GM23248 (cell line): Measurements from ENCODE around the gene ZNF367. TPM values are rescaled to one million over a fixed set of nuclear protein-coding genes. Genes with fewer than 3 reads are reported as not detected.
"Not testable (repeated sequence)": the region's sequence is repeated elsewhere in the genome, so short reads cannot be mapped to it uniquely, and the experiment has no call there.

Source experiments
- DNase-seq: peaks from one replicate; pipeline ENCODE4 v3.0.0-alpha.2; 2015
- H2AFZ ChIP-seq: fragments of 200-600 bp; sonication (generic); 2 replicates; pipeline ENCODE4 v1.6.1; 2016; ENCODE audit warnings: antibody characterized with exemption
- H3F3A ChIP-seq: fragments of 200-600 bp; sonication (generic); 2 replicates; pipeline ENCODE4 v1.6.1; 2016; ENCODE audit warnings: mild to moderate bottlenecking, antibody characterized with exemption, mixed run types; ENCODE audit not compliant: insufficient read depth
- H3K27ac ChIP-seq: fragments of 200-600 bp; sonication (generic); 2 replicates; pipeline ENCODE4 v1.5.1; 2016; ENCODE audit warnings: mild to moderate bottlenecking
- H3K27me3 ChIP-seq: fragments of 200-600 bp; sonication (generic); replicated peaks from 2 replicates; pipeline ENCODE4 v1.6.1; 2016; ENCODE audit warnings: mild to moderate bottlenecking; ENCODE audit not compliant: insufficient read depth
- H3K36me3 ChIP-seq: fragments of 200-600 bp; sonication (generic); 2 replicates; pipeline ENCODE4 v1.6.1; 2016; ENCODE audit warnings: low read depth, mild to moderate bottlenecking
- H3K4me1 ChIP-seq: fragments of 200-600 bp; sonication (generic); 2 replicates; pipeline ENCODE4 v1.6.1; 2016; ENCODE audit warnings: mild to moderate bottlenecking; ENCODE audit not compliant: insufficient read depth
- H3K4me2 ChIP-seq: fragments of 200-600 bp; sonication (generic); one replicate; pipeline ENCODE4 v1.6.1; 2016; ENCODE audit warnings: mild to moderate bottlenecking; ENCODE audit not compliant: unreplicated experiment
- H3K4me3 ChIP-seq: fragments of 200-600 bp; sonication (generic); 2 replicates; pipeline ENCODE4 v1.5.1; 2016; ENCODE audit warnings: mild to moderate bottlenecking
- H3K79me2 ChIP-seq: fragments of 200-600 bp; sonication (generic); 2 replicates; pipeline ENCODE4 v1.6.1; 2016; ENCODE audit warnings: mild to moderate bottlenecking; ENCODE audit not compliant: insufficient read depth
- H3K9ac ChIP-seq: fragments of 200-600 bp; sonication (generic); 2 replicates; pipeline ENCODE4 v1.6.1; 2016; ENCODE audit warnings: mild to moderate bottlenecking
- H3K9me2 ChIP-seq: fragments of 200-600 bp; sonication (generic); 2 replicates; pipeline ENCODE4 v1.6.1; 2016; ENCODE audit warnings: mixed run types, mild to moderate bottlenecking, moderate library complexity; ENCODE audit not compliant: insufficient read depth
- H3K9me3 ChIP-seq: fragments of 200-600 bp; sonication (generic); one replicate; pipeline ENCODE4 v1.6.1; 2017; ENCODE audit warnings: low read depth
- H4K20me1 ChIP-seq: fragments of 200-600 bp; sonication (generic); 2 replicates; pipeline ENCODE4 v1.6.0; 2016; ENCODE audit not compliant: insufficient read depth
- EZH2 ChIP-seq: fragments of 200-600 bp; sonication (generic); IDR thresholded peaks from 2 replicates; pipeline ENCODE4 v1.6.1; 2018; ENCODE audit warnings: antibody characterized with exemption, mild to moderate bottlenecking; ENCODE audit not compliant: insufficient read depth, poor library complexity, severe bottlenecking
- EZH2phosphoT487 ChIP-seq: fragments of 200-600 bp; sonication (generic); IDR thresholded peaks from 2 replicates; pipeline ENCODE4 v1.6.1; 2018; ENCODE audit warnings: antibody characterized with exemption, moderate library complexity, mild to moderate bottlenecking, low read depth; ENCODE audit not compliant: insufficient read depth
- WGBS, 2 experiments: methylation state at CpG; one replicate each; pipeline ENCODE4 v1.1.6; 2015 to 2017; ENCODE audit warnings: low lambda C conversion rate in 2 of 2, low coverage in 1 of 2; ENCODE audit errors: missing lambda C conversion rate in 2 of 2; 5-methylcytosine and 5-hydroxymethylcytosine counted together
- in situ Hi-C: fragments of 300-500 bp; cut with MboI; formaldehyde crosslinking; loops from 2 replicates; pipeline ENCODE4 v1.15.0; 2020
- polyA plus RNA-seq: library from polyadenylated mRNA; unstranded; fragments of >200 nt; fragmentation: Nextera tagmentation; extraction: Ambion mirVana; gene quantifications from 2 replicates; pipeline ENCODE4 v1.2.1, GENCODE V29; 2016
- total RNA-seq: library from RNA; depleted of rRNA; stranded (reverse); fragments of >200 nt; shearing (Covaris generic); gene quantifications from 2 replicates; pipeline ENCODE4 v1.2.3, GENCODE V29; 2014

Gene ZNF367
- total and polyA plus RNA-seq, 2 experiments from 2014 or later, result 2.1 to 9.3 TPM

- DNase-seq, result peak; percentile 44
- no peaks in the 10 kb centered on the region for H3K36me3 ChIP-seq
- TF ChIP-seq EZH2phosphoT487, result no peak
- TF ChIP-seq EZH2, result no peak
- H3K79me2 ChIP-seq, result peaks cover 12% of the 10 kb centered on the region
- H3K4me3 ChIP-seq, result no peak overlapping the region
- H2AFZ ChIP-seq, result no peak overlapping the region
- no peaks in the 10 kb centered on the region for H3K9me3 ChIP-seq
- no peak overlapping the region for H3K4me2 ChIP-seq
- H3K27me3 ChIP-seq, result no peaks in the 10 kb centered on the region
- H3K27ac ChIP-seq, result no peak overlapping the region
- H3K9me2 ChIP-seq, result no peaks in the 10 kb centered on the region
- H3K9ac ChIP-seq, result no peak overlapping the region
- H3K4me1 ChIP-seq, result peaks cover 6% of the 10 kb centered on the region
- 85 to 88% methylated on average over 13 of the region's 13 CpGs for WGBS, 2 experiments
- no peaks in the 10 kb centered on the region; the same call in 1 of the 2 replicates for H4K20me1 ChIP-seq
- peaks cover 12% of the 10 kb centered on the region for H3F3A ChIP-seq
- in situ Hi-C loops, result no loop called here
Measured at GRCh38 chr9:96376891-96377874, 41.0 kb downstream of the ZNF367 start.

- H3F3A ChIP-seq, result peaks cover 12% of the 10 kb centered on the region
- H3K9me3 ChIP-seq, H3K79me2 ChIP-seq, H3K27me3 ChIP-seq, in situ Hi-C loops, DNase-seq, H3K9ac ChIP-seq, H4K20me1 ChIP-seq, H3K4me1 ChIP-seq, H3K9me2 ChIP-seq, H3K27ac ChIP-seq, H3K4me2 ChIP-seq, H3K4me3 ChIP-seq, H2AFZ ChIP-seq, H3K36me3 ChIP-seq: not testable (repeated sequence)
- WGBS, 2 experiments, result 98 to 99% methylated on average over 6 of the region's 6 CpGs
Measured at GRCh38 chr9:96375507-96375906, 42.7 kb downstream of the ZNF367 start.

GRCh38 chr9:96367943-96368342 lies 50.2 kb downstream of the ZNF367 start:
- H3K79me2 ChIP-seq, result peaks cover 4% of the 10 kb centered on the region; the same call in 1 of the 2 replicates
- H3K4me1 ChIP-seq, result no peaks in the 10 kb centered on the region
- no peaks in the 10 kb centered on the region for H3F3A ChIP-seq
- no peak overlapping the region for H3K4me3 ChIP-seq
- 100% methylated on average over 1 of the region's 1 CpG for WGBS, 2 experiments
- DNase-seq, result no peak
- H3K9me2 ChIP-seq, result no peaks in the 10 kb centered on the region
- H3K9ac ChIP-seq, result no peak overlapping the region
- no peak overlapping the region for H2AFZ ChIP-seq
- TF ChIP-seq EZH2 (no peak), EZH2phosphoT487 (no peak)
- no peaks in the 10 kb centered on the region for H3K27me3 ChIP-seq
- no peaks in the 10 kb centered on the region for H4K20me1 ChIP-seq
- H3K4me2 ChIP-seq, result no peak overlapping the region
- no peaks in the 10 kb centered on the region; the same call in 1 of the 2 replicates for H3K36me3 ChIP-seq
- H3K9me3 ChIP-seq, result no peaks in the 10 kb centered on the region
- in situ Hi-C loops, result no loop called here
- no peak overlapping the region for H3K27ac ChIP-seq

- TF ChIP-seq EZH2phosphoT487 (no peak), EZH2 (no peak)
- Histone ChIP-seq H3K9me3 (no peaks in the 10 kb centered on the region), H3K36me3 (no peaks in the 10 kb centered on the region; the same call in 1 of the 2 replicates), H2AFZ (no peak overlapping the region), H3K27me3 (no peaks in the 10 kb centered on the region), H3K27ac (no peak overlapping the region), H4K20me1 (no peaks in the 10 kb centered on the region), H3K79me2 (no peaks in the 10 kb centered on the region), H3K4me1 (no peaks in the 10 kb centered on the region), H3K4me2 (no peak overlapping the region), H3K4me3 (no peak overlapping the region), H3K9me2 (no peaks in the 10 kb centered on the region), H3K9ac (no peak overlapping the region), H3F3A (no peaks in the 10 kb centered on the region)
- DNase-seq, result no peak
- WGBS, 2 experiments, result 88 to 94% methylated on average over 9 of the region's 9 CpGs
- in situ Hi-C loops, result no loop called here
Measured at GRCh38 chr9:96363175-96363967, 54.8 kb downstream of the ZNF367 start.

GRCh38 chr9:96362119-96362518 lies 56.1 kb downstream of the ZNF367 start:
- H3K4me1 ChIP-seq, DNase-seq, H3K79me2 ChIP-seq, H3K9me2 ChIP-seq, H3K27ac ChIP-seq, H3K9me3 ChIP-seq, H3K4me2 ChIP-seq, H2AFZ ChIP-seq, H3F3A ChIP-seq, H3K36me3 ChIP-seq, in situ Hi-C loops, H3K9ac ChIP-seq, H4K20me1 ChIP-seq, H3K4me3 ChIP-seq, H3K27me3 ChIP-seq: not testable (repeated sequence)
- 89 to 91% methylated on average over 6 of the region's 6 CpGs for WGBS, 2 experiments
